T-helper 22 cell (primary cell): Measurements from ENCODE around the gene WFDC8.

ENCODE experiments used
- DNase-seq: peaks from one replicate; pipeline ENCODE4 v3.0.0-alpha.2; 2020; ENCODE audit warnings: low read depth

The WFDC8 gene

DNA sequence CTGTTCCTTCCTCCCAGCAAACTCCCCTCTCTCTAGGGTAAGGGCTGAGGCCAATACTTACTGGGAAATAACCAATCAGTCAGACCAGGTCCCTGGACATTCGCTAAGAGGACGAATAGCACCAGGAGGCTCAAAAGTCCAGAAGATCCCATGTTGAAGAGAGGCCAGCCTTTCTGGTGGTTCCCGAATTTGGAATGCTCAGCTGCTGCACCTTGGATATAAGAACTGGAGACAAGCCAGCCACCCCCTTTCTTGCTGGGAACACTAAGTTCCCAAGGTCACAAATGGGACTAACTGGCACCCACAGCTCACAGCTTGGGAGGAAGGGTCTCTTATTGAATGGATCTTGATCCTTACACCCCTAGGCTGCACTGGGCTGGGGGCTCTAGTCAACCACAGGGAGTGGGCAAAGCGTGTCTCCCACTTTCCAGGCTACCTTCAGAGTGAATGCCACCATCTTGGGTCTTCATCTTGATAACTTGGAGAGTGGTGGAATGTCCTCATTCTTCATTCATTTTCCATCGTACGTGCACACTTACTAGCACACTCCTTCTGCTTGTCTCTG lies 31.8 kb downstream of the WFDC8 start, which contains the start of gene EPPIN:
TSS of gene EPPIN (minus strand) at position 196 of the 565 bp plus-strand sequence. CDS start at position 152, 44 bp downstream.
- DNase-seq: no peak

DNA sequence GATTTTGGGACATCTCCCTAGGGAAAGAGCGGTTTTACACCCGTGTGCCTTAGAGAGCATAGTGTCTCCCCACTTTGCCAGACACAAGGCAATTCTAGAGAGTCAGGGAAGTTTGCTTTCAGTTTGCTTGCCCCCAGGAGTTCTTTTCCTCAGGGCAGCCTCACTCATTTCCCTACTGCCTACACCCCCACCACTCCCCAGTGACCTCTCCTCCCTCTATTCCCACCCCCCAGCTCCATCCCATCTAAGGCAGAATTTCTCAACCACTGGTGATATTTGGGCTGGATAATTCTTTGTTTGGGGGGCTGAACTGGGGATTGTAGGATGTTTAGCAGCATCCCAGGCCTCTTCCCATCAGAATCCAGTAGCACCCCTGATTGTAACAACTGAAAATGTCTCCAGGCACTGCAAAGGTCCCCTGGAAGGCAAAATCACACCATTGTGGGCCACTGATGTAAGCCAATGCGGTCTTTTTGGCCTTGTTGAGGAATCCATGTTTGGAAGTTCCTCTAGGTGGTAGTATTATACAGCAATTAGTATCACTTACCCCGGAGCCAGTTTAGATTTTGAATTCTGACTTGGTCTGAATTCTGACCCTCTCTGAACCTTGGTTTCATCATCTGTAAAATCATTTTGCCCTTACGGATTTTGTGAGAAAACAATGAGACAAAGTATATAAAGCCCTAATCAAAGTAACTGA lies 33.2 kb downstream of the WFDC8 start:
- DNase-seq: no peak

DNA sequence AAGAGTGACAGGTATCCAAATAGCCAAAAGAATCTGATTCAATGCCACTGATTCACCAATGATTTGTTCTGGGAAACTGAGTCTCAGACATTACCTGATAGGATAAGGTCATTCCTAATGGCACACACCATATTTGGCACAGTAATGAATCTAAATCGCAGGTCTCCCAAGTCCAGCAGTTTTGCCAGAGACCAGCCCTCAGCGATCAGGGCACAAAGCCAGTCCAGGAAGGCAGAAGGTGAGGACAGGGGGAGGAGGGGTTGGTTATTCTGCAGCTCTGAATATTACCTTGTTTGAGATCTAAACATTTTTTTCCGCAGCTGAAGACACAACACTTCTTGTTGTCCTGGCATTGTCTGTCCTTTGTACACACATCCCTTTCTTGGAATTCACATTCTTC lies 33.7 kb downstream of the WFDC8 start:
- no peak for DNase-seq

DNA sequence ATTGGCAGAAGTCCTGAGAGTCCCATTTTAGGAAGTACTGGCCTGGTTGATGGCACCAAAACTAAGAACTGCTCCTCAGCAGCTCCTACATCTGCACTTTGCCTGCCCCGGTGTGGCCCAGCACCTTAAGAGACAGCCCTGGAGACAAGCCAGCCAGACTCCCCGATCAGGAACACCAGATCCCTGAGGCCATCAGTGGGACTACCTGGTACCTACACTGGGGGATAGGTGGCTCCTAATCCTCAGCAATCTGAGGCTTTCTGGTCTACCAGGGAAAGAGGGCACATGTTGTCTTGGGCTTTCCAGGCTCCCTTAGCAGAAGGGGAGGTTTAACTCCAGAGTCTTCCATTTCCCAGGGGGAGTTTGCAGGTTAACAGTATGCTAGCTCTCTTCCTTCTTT lies 39.7 kb downstream of the WFDC8 start, which contains the start of gene WFDC6:
TSS of gene WFDC6 (minus strand) at position 101 of the 400 bp plus-strand sequence. CDS start at position 26, 75 bp downstream.
- no peak for DNase-seq

DNA sequence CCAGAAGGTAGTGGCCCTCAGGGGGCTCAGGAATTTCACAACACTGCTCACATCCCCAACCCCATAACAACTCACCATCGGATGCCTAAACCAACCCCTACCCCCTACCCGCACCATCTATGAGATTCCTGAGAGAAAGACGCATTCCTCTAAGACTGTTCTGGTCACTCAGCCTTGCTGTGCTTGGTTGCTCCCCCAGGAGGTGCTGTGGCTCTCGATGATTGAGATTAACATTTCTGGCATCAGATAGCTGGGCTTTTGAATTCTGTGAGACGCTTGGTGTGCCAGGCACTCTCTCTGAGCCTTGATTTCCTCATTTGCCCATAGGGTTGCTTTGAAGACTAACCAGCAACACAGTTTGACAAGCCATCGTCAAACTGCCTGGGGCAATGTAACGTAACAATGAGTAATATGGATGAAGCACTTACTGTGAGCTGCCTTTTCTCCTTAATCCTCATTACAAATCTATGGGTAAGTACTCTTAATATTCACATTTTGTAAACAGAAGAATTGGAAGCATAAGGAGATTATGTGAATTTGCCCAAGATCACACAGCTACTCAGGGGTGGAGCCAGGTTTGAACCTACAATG lies 40.8 kb downstream of the WFDC8 start:
- DNase-seq: no peak

DNA sequence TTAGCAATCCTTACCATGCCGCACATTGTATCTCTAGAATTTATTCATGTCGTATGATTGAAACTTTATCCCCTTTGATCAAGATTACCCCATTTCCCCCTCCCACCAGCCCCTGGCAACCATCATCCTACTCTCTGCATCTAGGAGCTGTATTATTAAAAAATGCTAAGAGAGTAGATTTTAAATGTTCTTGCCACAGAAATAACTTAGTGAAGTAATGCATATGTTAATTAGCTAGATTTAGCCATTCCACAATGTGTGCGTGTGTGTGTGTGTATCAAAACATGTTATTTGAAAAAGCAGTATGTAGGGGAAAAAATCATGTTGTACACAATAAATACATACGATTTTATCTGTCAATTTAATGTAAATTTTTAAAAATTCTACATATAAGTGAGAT lies 51.8 kb downstream of the WFDC8 start:
- DNase-seq: no peak

DNA sequence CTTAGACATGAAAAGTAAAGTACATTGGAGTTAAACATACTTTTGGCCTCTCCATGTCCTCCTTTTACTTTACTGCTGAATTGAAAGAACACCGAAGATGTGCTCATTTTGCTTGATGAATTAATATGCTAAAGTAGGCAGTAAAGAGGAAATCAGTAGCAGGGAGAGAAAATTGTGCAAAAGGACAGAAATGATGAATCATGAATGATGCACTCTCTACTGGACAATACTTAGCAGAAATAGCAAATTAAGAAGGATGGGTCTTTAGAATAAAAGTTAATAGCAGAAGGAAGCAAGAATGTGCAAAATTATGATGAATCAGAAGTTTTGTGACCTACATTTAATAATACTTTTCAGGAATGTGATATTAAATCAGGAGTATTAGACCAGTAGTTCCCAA lies 55.3 kb downstream of the WFDC8 start:
- no peak for DNase-seq

DNA sequence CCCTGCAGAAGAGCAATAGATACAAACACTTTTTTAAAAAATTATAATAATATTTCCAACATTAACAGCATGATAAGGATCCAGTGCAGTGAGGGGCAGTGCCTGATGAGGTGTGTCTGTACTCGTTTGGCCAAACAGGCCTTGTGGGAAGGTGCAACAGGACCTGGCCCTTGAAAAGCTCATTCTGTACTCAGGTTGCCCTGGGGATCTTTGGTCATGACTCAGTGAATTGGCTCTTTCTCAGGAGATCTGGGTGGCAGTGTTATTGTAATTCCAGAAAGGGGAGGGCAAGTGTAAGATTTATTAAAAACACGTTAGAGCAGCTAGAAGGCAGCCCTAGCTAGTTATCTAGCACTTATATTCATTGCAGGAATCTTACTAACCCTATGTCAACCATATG lies 60.8 kb downstream of the WFDC8 start:
- no peak for DNase-seq

DNA sequence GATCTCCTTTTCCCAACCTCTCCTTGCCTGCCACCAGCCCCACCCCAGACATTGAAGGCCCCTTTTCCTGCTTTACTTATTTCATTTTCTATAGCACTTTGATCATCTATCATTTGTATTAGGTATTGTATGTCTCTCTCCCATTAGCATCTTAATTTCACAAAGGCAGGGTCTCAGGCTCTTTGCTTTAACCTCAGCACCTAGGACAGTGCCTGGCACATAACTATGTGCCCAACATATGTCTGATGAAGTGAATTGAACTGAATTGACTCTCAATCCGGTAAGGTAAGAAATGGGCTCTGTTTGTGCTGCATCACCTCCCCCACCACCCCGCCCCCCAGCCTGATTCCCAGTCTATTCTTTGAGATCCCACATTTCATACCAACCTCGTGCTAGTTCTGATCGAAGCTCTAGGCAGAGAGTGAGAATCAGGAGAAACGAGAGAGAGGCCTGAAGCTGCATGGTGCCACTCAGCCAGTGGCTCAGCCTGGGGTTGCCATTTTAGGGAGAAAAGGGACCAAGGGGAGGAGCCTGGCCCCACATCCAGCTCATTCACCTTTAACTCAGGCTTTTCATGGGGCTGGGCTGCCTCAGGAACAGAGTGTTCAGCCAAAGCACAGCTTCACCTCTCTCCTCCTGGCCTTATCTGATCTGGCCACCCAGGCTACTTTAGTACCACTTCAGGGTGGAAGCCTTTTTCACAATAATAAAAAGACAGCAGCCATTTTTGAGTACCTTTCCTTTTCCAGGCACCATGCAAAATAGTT lies 63.8 kb downstream of the WFDC8 start, which contains the start of gene SPINT3:
TSS of gene SPINT3 (minus strand) at position 476 of the 767 bp plus-strand sequence. CDS start at position 462, 14 bp downstream.
- no peak for DNase-seq

DNA sequence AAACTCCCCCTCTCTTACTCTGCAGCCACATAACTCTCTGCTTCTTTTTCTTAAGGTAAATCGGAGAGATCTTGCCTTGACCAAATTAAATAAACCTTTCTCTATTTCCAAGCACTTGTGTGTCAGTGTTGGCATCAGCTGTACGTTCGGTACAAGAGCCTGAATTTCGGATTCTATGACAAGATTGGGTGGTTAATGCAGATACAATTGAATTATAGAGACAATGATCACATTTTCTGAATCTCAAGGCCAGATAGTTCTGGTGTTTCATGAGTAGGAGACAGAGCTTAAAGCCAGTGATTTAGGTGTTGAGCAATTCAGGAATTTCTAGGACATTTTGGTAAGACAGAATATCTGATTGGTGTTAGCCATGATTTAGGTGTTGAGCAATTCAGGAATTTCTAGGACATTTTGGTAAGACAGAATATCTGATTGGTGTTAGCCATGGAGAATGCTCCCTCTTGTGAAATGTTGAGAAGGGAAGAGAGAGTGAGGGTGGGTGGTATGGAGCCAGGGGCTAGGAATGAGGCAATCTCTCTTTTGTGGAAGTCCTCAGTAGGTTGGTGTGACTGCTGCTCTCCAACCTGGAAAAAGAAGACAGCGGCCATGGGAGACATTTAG lies 68.7 kb downstream of the WFDC8 start:
- no peak for DNase-seq

DNA sequence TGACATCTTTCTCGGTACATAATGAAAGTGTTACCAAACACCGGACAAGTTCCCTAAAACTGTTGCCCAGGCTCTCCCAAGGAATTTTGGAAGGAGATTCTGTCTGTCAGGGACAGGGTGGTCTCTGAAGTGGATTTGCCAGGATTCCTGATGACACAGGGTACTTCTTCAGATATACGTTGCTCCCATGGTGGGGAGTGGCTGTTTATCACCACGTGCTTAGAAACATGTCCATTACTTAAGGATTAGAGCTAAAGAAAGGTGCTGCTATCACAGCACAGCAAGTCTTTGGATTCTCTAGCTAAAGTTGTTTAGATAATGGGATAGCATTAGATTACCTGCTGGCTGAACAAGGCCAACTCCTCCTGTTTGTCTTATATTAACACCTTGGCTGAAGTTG lies 70.0 kb downstream of the WFDC8 start:
- no peak for DNase-seq

DNA sequence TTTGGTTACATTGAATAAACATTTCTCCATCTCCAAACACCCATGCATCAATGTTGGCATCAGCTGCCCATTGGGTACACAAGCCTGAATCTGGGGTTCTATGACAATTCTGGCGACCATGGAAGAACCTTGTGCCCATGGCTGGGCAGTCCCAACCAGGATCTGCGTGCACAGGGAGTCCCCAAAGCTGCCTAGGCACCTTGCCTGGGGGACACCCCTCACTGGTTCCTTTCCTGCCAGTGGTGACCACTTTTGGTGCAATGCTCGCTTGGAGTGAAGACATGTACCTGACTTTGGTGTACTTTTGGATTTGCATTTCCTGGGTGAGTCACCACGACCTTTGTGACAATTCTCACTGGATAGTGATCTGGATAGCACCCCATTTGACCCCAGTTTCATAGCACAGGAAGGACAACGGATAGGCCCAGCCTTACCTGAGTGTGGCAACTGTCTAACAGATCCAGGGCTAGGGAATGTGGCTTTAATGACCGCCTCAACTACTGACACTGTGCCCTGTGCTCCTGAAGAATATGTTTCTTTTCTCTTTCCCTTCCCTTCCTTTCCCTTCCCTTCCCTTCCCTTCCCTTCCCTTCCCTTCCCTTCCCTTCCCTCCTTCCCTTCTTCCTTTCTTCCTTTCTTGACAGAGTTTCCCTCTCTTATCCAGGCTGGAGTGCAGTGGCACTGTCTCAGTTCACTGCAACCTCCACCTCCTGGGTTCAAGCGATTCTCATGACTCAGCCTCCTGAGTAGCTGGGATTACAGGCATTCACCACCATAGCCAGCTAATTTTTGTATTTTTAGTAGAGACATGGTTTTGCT lies 70.8 kb downstream of the WFDC8 start:
- no peak for DNase-seq

DNA sequence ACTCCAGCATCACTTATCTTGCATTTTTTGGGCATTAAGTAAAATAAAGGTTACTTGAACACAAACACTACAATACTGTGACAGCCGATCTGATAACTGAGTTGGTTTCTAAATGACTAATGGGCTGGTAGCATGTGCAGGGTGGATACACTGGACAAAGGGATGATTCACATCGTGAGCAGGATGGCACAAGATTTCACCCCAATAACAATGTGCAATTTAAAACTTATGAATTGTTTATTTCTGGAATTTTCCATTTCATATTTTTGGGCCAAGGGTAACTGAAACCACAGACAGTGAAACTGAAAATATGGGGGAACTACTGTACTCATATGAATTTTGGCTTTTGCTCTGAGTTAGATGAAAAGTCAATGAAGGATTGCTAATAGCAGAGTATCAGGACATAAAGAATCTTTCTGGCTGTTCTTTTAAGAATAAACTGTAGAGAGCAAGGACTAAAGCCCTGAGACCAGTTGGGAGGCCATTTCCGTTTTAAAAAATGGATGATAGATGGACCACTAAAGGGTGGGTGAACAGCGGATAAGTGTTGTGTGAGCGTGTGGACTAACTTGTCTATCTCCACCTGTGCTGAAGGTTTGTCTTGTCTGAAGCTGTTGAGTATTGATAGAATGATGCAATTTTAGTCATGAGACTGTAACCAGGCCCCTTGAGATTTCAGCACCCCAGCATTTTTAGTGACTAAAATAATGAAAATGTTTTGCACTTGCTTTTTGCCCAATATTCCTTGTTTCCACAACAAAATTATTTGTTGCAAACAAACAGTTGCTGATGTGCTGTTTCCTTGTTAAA lies 71.9 kb downstream of the WFDC8 start:
- no peak for DNase-seq

DNA sequence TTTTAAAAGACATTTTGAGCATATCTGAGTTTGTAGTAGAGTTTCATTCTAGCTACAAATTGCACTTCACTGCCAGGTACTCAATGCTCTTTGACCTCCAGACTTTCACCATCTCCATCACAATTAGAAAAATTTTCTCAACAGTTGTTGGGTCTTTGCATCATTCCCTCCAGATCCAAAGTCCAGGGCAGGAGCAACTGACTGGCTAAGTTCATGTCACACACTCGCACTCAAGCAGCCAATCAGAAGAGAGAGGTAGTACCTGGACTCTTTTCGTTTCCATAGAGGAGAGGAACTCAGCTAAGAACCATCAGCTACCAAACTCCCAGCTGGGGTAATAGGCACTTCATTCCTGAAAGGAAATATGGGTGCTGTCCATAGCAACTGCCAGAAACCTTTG lies 72.7 kb downstream of the WFDC8 start:
- no peak for DNase-seq

DNA sequence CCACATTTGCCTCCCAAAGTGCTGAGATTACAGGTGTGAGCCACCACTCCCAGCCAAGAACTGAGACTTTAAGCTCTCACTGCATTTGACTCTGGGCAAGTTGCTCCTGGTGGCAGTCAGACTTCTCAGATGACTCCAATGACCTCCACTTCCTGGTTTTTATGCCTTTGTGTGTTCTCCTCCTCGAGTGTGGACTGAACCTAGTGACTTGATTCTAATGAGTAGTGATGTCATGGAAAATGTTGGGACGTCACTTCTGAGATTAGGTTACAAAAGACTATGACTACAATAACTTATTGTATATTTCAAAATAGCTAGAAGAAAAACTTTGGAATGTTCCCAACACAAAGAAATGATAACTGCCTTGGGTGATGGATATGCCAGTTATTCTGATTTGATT lies 75.7 kb downstream of the WFDC8 start:
- no peak for DNase-seq

DNA sequence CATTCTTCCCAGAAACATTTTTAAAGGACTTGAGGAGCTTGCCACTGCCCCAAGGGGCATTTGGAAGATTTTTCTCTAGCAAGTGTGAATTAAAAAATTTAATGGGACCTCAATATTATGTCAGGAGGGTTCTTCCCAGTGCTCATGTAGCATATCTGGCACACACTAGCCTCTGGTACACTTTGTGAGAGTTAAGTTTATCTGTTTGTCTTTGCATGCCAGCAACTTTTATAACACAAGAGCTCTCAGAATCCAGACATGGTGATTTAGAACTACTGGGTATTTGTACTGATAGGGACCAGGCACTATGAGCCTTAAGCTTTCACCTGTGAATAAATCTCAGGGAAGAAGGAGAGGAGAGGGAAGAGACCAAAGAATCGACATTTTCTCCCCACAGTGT lies 76.5 kb downstream of the WFDC8 start:
- no peak for DNase-seq
